Mesendoderm (in vitro differentiated cells): ENCODE measurements around the gene CCDC88A.
A peak's percentile ranks its signal among the peaks of the same experiment; 100 is the strongest.

ENCODE experiments used
- DNase-seq: peaks from one replicate; pipeline ENCODE4 v3.0.0; 2013
- H2AK5ac ChIP-seq: 2 replicates; pipeline ENCODE4 v1.6.1; 2013; ENCODE audit warnings: low read length, inconsistent platforms
- H2BK120ac ChIP-seq: 2 replicates; pipeline ENCODE4 v1.6.1; 2013; ENCODE audit warnings: low read depth, mild to moderate bottlenecking, low read length, moderate library complexity, mixed read lengths
- H2BK15ac ChIP-seq: replicated peaks from 2 replicates; pipeline ENCODE4 v1.6.1; 2013; ENCODE audit warnings: low read depth, mild to moderate bottlenecking, moderate library complexity
- H2BK5ac ChIP-seq: 2 replicates; pipeline ENCODE4 v1.6.1; 2013; ENCODE audit warnings: low read length, inconsistent platforms
- H3K18ac ChIP-seq: 2 replicates; pipeline ENCODE4 v1.6.1; 2013; ENCODE audit warnings: mild to moderate bottlenecking, low read length, mixed read lengths
- H3K23ac ChIP-seq: one replicate; pipeline ENCODE4 v1.6.1; 2013; ENCODE audit warnings: low read length
- H3K27ac ChIP-seq: 2 replicates; pipeline ENCODE4 v1.5.1; 2013; ENCODE audit warnings: low read depth, mild to moderate bottlenecking, inconsistent platforms, low read length, moderate library complexity
- H3K27me3 ChIP-seq: 2 replicates; pipeline ENCODE4 v1.6.1; 2013; ENCODE audit warnings: low read length, control low read depth, mild to moderate bottlenecking, inconsistent platforms; ENCODE audit not compliant: insufficient read depth, poor library complexity
- H3K36me3 ChIP-seq: 2 replicates; pipeline ENCODE4 v1.6.1; 2013; ENCODE audit warnings: low read length, inconsistent platforms; ENCODE audit not compliant: control insufficient read depth, insufficient read depth
- H3K4ac ChIP-seq: one replicate; pipeline ENCODE4 v1.6.1; 2013; ENCODE audit warnings: low read depth, mild to moderate bottlenecking, low read length, moderate library complexity
- H3K4me1 ChIP-seq: 2 replicates; pipeline ENCODE4 v1.6.1; 2013; ENCODE audit warnings: low read depth, low read length, inconsistent platforms; ENCODE audit not compliant: control insufficient read depth
- H3K4me2 ChIP-seq: 2 replicates; pipeline ENCODE4 v1.6.1; 2013; ENCODE audit warnings: low read length
- H3K4me3 ChIP-seq: 2 replicates; pipeline ENCODE4 v1.5.1; 2013; ENCODE audit warnings: mild to moderate bottlenecking, low read length
- H3K56ac ChIP-seq: one replicate; pipeline ENCODE4 v1.6.1; 2013; ENCODE audit warnings: low read length
- H3K79me1 ChIP-seq: 2 replicates; pipeline ENCODE4 v1.6.1; 2013; ENCODE audit warnings: low read length, inconsistent platforms
- H3K79me2 ChIP-seq: 2 replicates; pipeline ENCODE4 v1.6.1; 2013; ENCODE audit warnings: mild to moderate bottlenecking, low read length; ENCODE audit not compliant: control insufficient read depth, insufficient read depth
- H3K9ac ChIP-seq: 2 replicates; pipeline ENCODE4 v1.6.1; 2013; ENCODE audit warnings: low read length, inconsistent platforms
- H4K5ac ChIP-seq: one replicate; pipeline ENCODE4 v1.6.1; 2013; ENCODE audit warnings: low read length
- H4K8ac ChIP-seq: one replicate; pipeline ENCODE4 v1.6.1; 2013; ENCODE audit warnings: low read depth, mild to moderate bottlenecking, control low read depth, low read length, moderate library complexity
- WGBS: extraction: QIAGEN DNeasy Blood & Tissue Kit; methylation state at CpG from one replicate; pipeline ENCODE4 v1.1.7; 2013; ENCODE audit warnings: low lambda C conversion rate, missing lambda C conversion rate; ENCODE audit not compliant: insufficient coverage; ENCODE audit errors: extremely low coverage; 5-methylcytosine and 5-hydroxymethylcytosine counted together

CCDC88A gene

DNA sequence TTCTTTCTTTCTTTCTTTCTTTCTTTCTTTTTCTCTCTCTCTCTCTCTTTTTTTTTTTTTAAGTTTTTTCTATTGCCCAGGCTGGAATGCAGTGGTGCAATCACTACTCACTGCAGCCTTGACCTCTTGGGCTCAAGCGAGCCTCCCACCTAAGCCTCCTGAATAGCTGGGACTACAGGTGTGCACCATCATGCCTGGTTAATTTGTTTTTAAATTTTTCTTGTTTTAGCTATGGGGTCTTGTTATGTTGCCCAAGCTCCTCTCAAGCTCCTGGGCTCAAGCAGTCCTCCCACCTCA lies 19.4 kb upstream of the CCDC88A start:
- Histone ChIP-seq H2AK5ac (no peak overlapping the region), H3K56ac (no peak overlapping the region), H4K5ac (no peak overlapping the region), H2BK5ac (no peak overlapping the region), H3K18ac (no peak overlapping the region), H3K36me3 (no peaks in the 10 kb centered on the region), H3K9ac (no peak overlapping the region), H3K27me3 (no peaks in the 10 kb centered on the region), H3K79me2 (no peaks in the 10 kb centered on the region), H3K4ac (no peak overlapping the region), H3K23ac (no peak overlapping the region), H3K4me1 (no peaks in the 10 kb centered on the region), H3K79me1 (no peaks in the 10 kb centered on the region), H3K4me2 (no peak overlapping the region), H4K8ac (no peak overlapping the region), H3K4me3 (no peak overlapping the region), H2BK15ac (no peak overlapping the region), H2BK120ac (no peak overlapping the region), H3K27ac (no peak overlapping the region)
- DNase-seq: no peak
- WGBS: no CpG with 5 or more reads among the region's 1 CpG

DNA sequence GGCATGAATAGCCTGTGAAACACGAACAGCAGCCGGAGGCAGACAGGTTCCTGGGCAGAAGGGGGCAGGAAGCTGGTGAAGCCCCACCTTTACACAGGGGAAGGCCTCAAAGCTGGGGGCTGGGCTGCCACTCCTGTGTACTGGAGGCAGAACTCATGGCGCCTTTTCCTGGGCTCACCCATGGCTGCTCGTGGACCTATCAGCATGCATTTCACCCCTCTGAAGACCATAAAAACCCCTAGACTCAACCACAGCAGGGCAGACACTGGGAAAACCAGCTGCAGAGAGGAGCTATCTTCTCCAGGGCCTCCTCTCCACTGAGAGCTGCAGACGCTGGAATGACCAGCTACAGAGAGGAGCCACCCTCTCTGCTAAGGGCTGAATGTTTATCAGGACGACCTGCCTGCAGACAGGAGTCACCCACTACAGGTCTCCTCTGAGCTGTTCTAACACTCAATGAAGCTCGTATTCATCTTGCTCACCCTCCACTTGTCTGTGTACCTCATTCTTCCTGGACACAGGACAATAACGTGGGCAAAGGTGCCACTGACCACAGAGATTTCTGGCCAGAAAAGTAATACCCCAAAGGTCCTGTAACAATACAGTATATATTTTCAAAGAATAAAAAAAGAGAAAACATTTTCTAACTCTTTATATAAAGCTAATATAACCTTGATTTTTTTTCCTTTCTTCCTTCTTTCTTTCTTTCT lies 18.9 kb upstream of the CCDC88A start:
- WGBS: no CpG with 5 or more reads among the region's 8 CpGs
- H3K27ac ChIP-seq: no peak overlapping the region
- H2AK5ac ChIP-seq: no peak overlapping the region
- H3K23ac ChIP-seq: no peak overlapping the region
- H3K4ac ChIP-seq: no peak overlapping the region
- H2BK5ac ChIP-seq: no peak overlapping the region
- H3K79me2 ChIP-seq: no peaks in the 10 kb centered on the region
- no peak overlapping the region for H4K8ac ChIP-seq
- no peak overlapping the region for H3K4me3 ChIP-seq
- no peaks in the 10 kb centered on the region for H3K36me3 ChIP-seq
- no peaks in the 10 kb centered on the region for H3K27me3 ChIP-seq
- DNase-seq: no peak
- H3K4me2 ChIP-seq: no peak overlapping the region
- H3K18ac ChIP-seq: no peak overlapping the region
- H2BK120ac ChIP-seq: no peak overlapping the region
- H3K56ac ChIP-seq: no peak overlapping the region
- H4K5ac ChIP-seq: no peak overlapping the region
- H2BK15ac ChIP-seq: no peak overlapping the region
- no peaks in the 10 kb centered on the region for H3K79me1 ChIP-seq
- no peak overlapping the region for H3K9ac ChIP-seq
- H3K4me1 ChIP-seq: no peaks in the 10 kb centered on the region

DNA sequence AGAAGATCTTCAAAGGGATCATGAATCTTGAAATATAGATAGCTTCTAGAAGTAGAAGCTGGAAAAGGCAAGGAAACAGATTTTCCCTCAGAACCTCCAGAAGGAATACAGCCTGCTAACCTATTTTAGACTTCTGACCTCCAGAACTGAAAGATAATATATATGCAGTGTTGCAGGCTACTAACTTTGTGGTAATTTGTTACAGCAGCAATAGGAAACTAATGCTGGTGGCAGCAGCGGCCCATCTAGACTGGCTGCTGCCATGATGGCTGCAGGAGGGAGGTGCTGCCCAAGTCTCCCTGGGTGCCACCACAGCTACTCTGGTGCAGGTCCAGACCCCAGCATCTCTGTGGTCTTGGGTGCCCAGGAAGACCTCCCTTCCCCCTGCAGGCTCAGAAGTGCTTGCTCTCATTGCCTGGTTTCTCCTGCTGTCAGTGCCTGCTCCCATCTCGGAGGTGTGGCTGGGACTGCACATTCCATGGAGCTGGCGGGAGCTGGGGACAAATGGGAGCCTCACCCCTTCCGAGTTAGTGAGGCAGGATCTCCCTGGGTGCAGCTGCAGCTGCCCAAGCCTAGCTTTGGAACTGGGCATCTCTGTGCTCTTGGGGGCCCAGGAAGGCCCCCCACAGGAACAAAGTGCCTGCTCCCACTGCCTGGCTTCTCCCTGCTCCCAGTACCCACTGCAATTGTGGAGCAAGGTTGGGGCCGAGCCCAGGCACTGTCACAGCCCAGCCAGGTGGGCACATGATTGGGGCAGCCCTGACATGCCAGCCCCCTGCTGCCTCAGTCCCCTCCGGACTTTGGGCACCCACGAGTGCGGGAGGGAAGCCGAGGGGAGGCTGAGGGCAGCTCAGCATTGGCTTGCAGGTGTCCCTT lies 18.1 kb upstream of the CCDC88A start:
- no peaks in the 10 kb centered on the region for H3K79me2 ChIP-seq
- H3K4me1 ChIP-seq: no peaks in the 10 kb centered on the region
- H3K18ac ChIP-seq: no peak overlapping the region
- no peak overlapping the region for H3K23ac ChIP-seq
- no peak overlapping the region for H3K4ac ChIP-seq
- no peaks in the 10 kb centered on the region for H3K36me3 ChIP-seq
- no peak overlapping the region for H4K8ac ChIP-seq
- H3K4me3 ChIP-seq: no peak overlapping the region
- no peak overlapping the region for H3K9ac ChIP-seq
- no peak for DNase-seq
- H4K5ac ChIP-seq: no peak overlapping the region
- H2BK5ac ChIP-seq: no peak overlapping the region
- no peak overlapping the region for H2BK120ac ChIP-seq
- H3K79me1 ChIP-seq: no peaks in the 10 kb centered on the region
- H3K27ac ChIP-seq: no peak overlapping the region
- H3K4me2 ChIP-seq: no peak overlapping the region
- no peak overlapping the region for H2BK15ac ChIP-seq
- WGBS: no CpG with 5 or more reads among the region's 9 CpGs
- H3K27me3 ChIP-seq: no peaks in the 10 kb centered on the region
- H3K56ac ChIP-seq: no peak overlapping the region
- no peak overlapping the region for H2AK5ac ChIP-seq

GRCh38 chr2:55431982-55432627 lies 12.4 kb upstream of the CCDC88A start:
- Histone ChIP-seq H4K8ac (no peak overlapping the region), H2AK5ac (no peak overlapping the region), H3K18ac (no peak overlapping the region), H3K79me1 (no peaks in the 10 kb centered on the region), H3K79me2 (no peaks in the 10 kb centered on the region), H3K4ac (no peak overlapping the region), H2BK120ac (no peak overlapping the region), H3K36me3 (no peaks in the 10 kb centered on the region), H3K9ac (no peak overlapping the region), H2BK5ac (no peak overlapping the region), H3K4me1 (no peaks in the 10 kb centered on the region), H2BK15ac (no peak overlapping the region), H3K56ac (no peak overlapping the region), H4K5ac (no peak overlapping the region), H3K27me3 (no peaks in the 10 kb centered on the region), H3K4me2 (no peak overlapping the region), H3K23ac (no peak overlapping the region), H3K4me3 (no peak overlapping the region), H3K27ac (no peak overlapping the region)
- no CpG with 5 or more reads among the region's 3 CpGs for WGBS
- peak; percentile 28 for DNase-seq

- Histone ChIP-seq H3K4me3 (no peak overlapping the region), H3K56ac (no peak overlapping the region), H3K4ac (no peak overlapping the region), H3K18ac (no peak overlapping the region), H3K9ac (no peak overlapping the region), H4K5ac (no peak overlapping the region), H3K4me2 (no peak overlapping the region), H2BK120ac (no peak overlapping the region), H3K23ac (no peak overlapping the region), H2BK5ac (no peak overlapping the region), H3K4me1 (no peaks in the 10 kb centered on the region), H3K27me3 (no peaks in the 10 kb centered on the region), H3K36me3 (no peaks in the 10 kb centered on the region), H2BK15ac (no peak overlapping the region), H3K79me1 (no peaks in the 10 kb centered on the region), H3K79me2 (no peaks in the 10 kb centered on the region), H3K27ac (no peak overlapping the region), H4K8ac (no peak overlapping the region), H2AK5ac (no peak overlapping the region)
- DNase-seq: no peak
- no CpG with 5 or more reads among the region's 3 CpGs for WGBS
These were observed 10.7 kb upstream of the CCDC88A start for GRCh38 chr2:55430211-55430975.
